Liver (tissue), 9 donors: ENCODE data around the gene PCF11. TPM values are rescaled to one million over a fixed set of nuclear protein-coding genes. Genes with fewer than 3 reads are reported as not detected.

Experiments used
- DNase-seq: peaks from one replicate; pipeline ENCODE4 v3.0.0-alpha.2; 2017; ENCODE audit warnings: low spot score
- H3K27ac ChIP-seq, 2 donors: one replicate each; pipeline ENCODE4 v1.7.0; 2013; ENCODE audit warnings: inconsistent platforms in 2 of 2, low read length in 2 of 2, control low read depth in 1 of 2, low read depth in 1 of 2, mild to moderate bottlenecking in 1 of 2
- H3K27me3 ChIP-seq, 4 donors: one replicate each; pipeline versions ENCODE4 v1.6.1 to v1.7.0; 2013; ENCODE audit warnings: low read length in 3 of 4, inconsistent platforms in 1 of 4, mild to moderate bottlenecking in 1 of 4, moderate library complexity in 1 of 4; ENCODE audit not compliant: control insufficient read depth in 4 of 4, insufficient read depth in 4 of 4
- H3K36me3 ChIP-seq, 4 donors: one replicate each; pipeline versions ENCODE4 v1.6.1 to v1.7.0; 2013; ENCODE audit warnings: low read length in 3 of 4, mild to moderate bottlenecking in 3 of 4, low read depth in 1 of 4, moderate library complexity in 1 of 4; ENCODE audit not compliant: control insufficient read depth in 4 of 4, insufficient read depth in 3 of 4
- H3K4me1 ChIP-seq, 4 donors: one replicate each; pipeline versions ENCODE4 v1.6.1 to v1.7.0; 2013; ENCODE audit warnings: low read length in 3 of 4, mild to moderate bottlenecking in 3 of 4, moderate library complexity in 1 of 4; ENCODE audit not compliant: control insufficient read depth in 4 of 4, insufficient read depth in 4 of 4
- H3K4me3 ChIP-seq, 3 donors: one replicate each; pipeline versions ENCODE4 v1.6.1 to v1.7.0; 2013; ENCODE audit warnings: low read length in 3 of 3, control low read depth in 1 of 3, low read depth in 1 of 3, mild to moderate bottlenecking in 1 of 3
- H3K9ac ChIP-seq, 2 donors: one replicate each; pipeline ENCODE4 v1.7.0; 2013; ENCODE audit warnings: low read length in 2 of 2, mild to moderate bottlenecking in 2 of 2, moderate library complexity in 2 of 2, control low read depth in 1 of 2, low read depth in 1 of 2
- H3K9me3 ChIP-seq, 4 donors: one replicate each; pipeline versions ENCODE4 v1.6.1 to v1.7.0; 2013; ENCODE audit warnings: low read length in 3 of 4; ENCODE audit not compliant: control insufficient read depth in 4 of 4
- ATF3 ChIP-seq: IDR thresholded peaks from 2 replicates; pipeline ENCODE4 v1.6.1; 2016; ENCODE audit warnings: antibody characterized with exemption
- CTCF ChIP-seq: fragments of 150-350 bp; IDR thresholded peaks from 2 replicates; pipeline ENCODE4 v1.5.1; 2017; ENCODE audit warnings: improper control_type of control experiment, low read depth, low read length; ENCODE audit not compliant: missing input control
- EGR1 ChIP-seq, 2 donors: IDR thresholded peaks; 2 replicates each; pipeline ENCODE4 v1.6.1; 2016 to 2018; ENCODE audit warnings: antibody characterized with exemption in 2 of 2, low read depth in 2 of 2
- FOXA1 ChIP-seq: IDR thresholded peaks from 2 replicates; pipeline ENCODE4 v1.6.1; 2016; ENCODE audit warnings: antibody characterized with exemption
- MAX ChIP-seq: IDR thresholded peaks from 2 replicates; pipeline ENCODE4 v1.6.1; 2016; ENCODE audit warnings: antibody characterized with exemption
- RAD21 ChIP-seq, 2 donors: IDR thresholded peaks; 2 replicates each; pipeline ENCODE4 v1.6.1; 2016; ENCODE audit warnings: antibody characterized with exemption in 2 of 2, mild to moderate bottlenecking in 2 of 2
- REST ChIP-seq: IDR thresholded peaks from 2 replicates; pipeline ENCODE4 v1.6.1; 2016; ENCODE audit warnings: antibody characterized with exemption, mild to moderate bottlenecking
- RXRA ChIP-seq, 2 donors: IDR thresholded peaks; 2 replicates each; pipeline ENCODE4 v1.6.1; 2017 to 2018; ENCODE audit warnings: antibody characterized with exemption in 2 of 2, mild to moderate bottlenecking in 1 of 2
- YY1 ChIP-seq: IDR thresholded peaks from 2 replicates; pipeline ENCODE4 v1.6.1; 2016; ENCODE audit warnings: antibody characterized with exemption, mild to moderate bottlenecking
- ZBTB33 ChIP-seq: IDR thresholded peaks from 2 replicates; pipeline ENCODE4 v1.6.1; 2016; ENCODE audit warnings: antibody characterized with exemption
- WGBS: extraction: QIAGEN DNeasy Blood & Tissue Kit; methylation state at CpG from one replicate; pipeline ENCODE4 v1.1.7; 2013; 5-methylcytosine and 5-hydroxymethylcytosine counted together
- polyA plus RNA-seq, 2 donors: library from polyadenylated mRNA; stranded (reverse) in 1 of 2; unstranded in 1 of 2; fragments of 200-250 nt in 1 of 2; fragments of >200 nt in 1 of 2; fragmentation: Nextera tagmentation in 1 of 2; extraction: Ambion mirVana in 1 of 2; gene quantifications; one replicate each; pipeline versions ENCODE4 v1.2.1 to v1.2.3, GENCODE V29; 2013 to 2015
- total RNA-seq, 2 donors: library from RNA; depleted of rRNA; stranded (reverse); fragments of >200 nt; gene quantifications; one replicate each; pipeline ENCODE4 v1.2.3, GENCODE V29; 2014
- donor health status: healthy.
- donor health status: healthy.
- donor health status: healthy.
- donor health status: healthy.
- donor health status: healthy.

Gene PCF11
- total and polyA plus RNA-seq, 4 donors: 5.9 to 39.7 (median 19.0) TPM

GRCh38 chr11:83161610-83162199 lies 4.8 kb downstream of the PCF11 start:
- no peak for TF ChIP-seq ATF3
- no peak for TF ChIP-seq EGR1 (IDR thresholded peaks at IDR 0.05; ENCODE audit: low read depth in 2 of 2)
- TF ChIP-seq RAD21 (IDR thresholded peaks at IDR 0.05): no peak
- TF ChIP-seq CTCF: no peak
- no peak for TF ChIP-seq ZBTB33
- 20% methylated on average over 1 of the region's 1 CpG for WGBS
- no peak overlapping the region for H3K4me3 ChIP-seq
- peaks cover 5 to 37% (median 16%) of the 10 kb centered on the region in 4 donors for H3K4me1 ChIP-seq
- no peak overlapping the region for H3K27ac ChIP-seq
- H3K27me3 ChIP-seq: no peaks in the 10 kb centered on the region
- H3K36me3 ChIP-seq: peaks cover 7 to 22% (median 11%) of the 10 kb centered on the region in 4 donors
- no peak for DNase-seq
- peak overlapping the region in 1 of 2 donors; percentile 17 for H3K9ac ChIP-seq
- H3K9me3 ChIP-seq: no peaks in the 10 kb centered on the region

GRCh38 chr11:83162377-83162776 lies 5.4 kb downstream of the PCF11 start:
- DNase-seq: no peak
- Histone ChIP-seq H3K4me1 (peaks cover 5 to 37% (median 16%) of the 10 kb centered on the region in 4 donors), H3K27ac (peak overlapping the region in 1 of 2 donors; percentile 7), H3K9ac (no peak overlapping the region), H3K27me3 (no peaks in the 10 kb centered on the region), H3K9me3 (no peaks in the 10 kb centered on the region), H3K36me3 (peaks cover 7 to 28% (median 15%) of the 10 kb centered on the region in 4 donors), H3K4me3 (no peak overlapping the region)
- TF ChIP-seq ZBTB33: no peak
- no peak for TF ChIP-seq RAD21 (IDR thresholded peaks at IDR 0.05)
- no peak for TF ChIP-seq REST
- no peak for TF ChIP-seq FOXA1
- no peak for TF ChIP-seq MAX
- no peak for TF ChIP-seq CTCF
- TF ChIP-seq ATF3: no peak
- no peak for TF ChIP-seq RXRA (IDR thresholded peaks at IDR 0.05)
- no peak for TF ChIP-seq YY1
- WGBS: 84% methylated on average over 2 of the region's 2 CpGs
